Astrocyte of the cerebellum (primary cell): ENCODE data around the gene TMEM219.

Experiments
- DNase-seq: peaks from one replicate; pipeline ENCODE4 v3.0.0-alpha.2; 2011; ENCODE audit warnings: low read depth
- H3K4me3 ChIP-seq: 2 replicates; pipeline ENCODE4 v1.5.1; 2011; ENCODE audit warnings: mild to moderate bottlenecking, low read depth, low read length, moderate library complexity
- CTCF ChIP-seq: IDR thresholded peaks from 2 replicates; pipeline ENCODE4 v1.5.1; 2012; ENCODE audit warnings: low read length, low read depth, moderate library complexity, mild to moderate bottlenecking; ENCODE audit errors: missing control alignments
- in situ Hi-C: cut with HindIII; loops from 2 replicates; pipeline ENCODE4 v1.10.0; 2017; ENCODE audit warnings: low sequenced_read_pairs

The TMEM219 gene

DNA sequence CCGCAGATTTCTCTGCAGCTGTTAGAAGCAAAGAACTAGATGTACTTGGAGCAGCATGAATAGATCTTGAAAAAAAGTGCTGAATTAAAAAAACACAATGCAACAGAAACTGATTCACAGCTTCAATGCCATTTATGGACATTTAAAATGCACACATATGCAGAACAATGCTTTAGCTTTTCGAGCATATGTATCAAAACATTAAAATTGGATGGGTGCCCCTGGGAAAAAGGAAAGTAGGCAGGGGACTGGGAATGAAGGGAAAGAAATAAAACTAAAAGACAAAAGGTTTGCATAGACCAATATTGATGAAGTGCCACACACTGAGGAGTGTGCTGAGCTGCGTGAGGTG is 40.9 kb upstream of the TMEM219 start:
- in situ Hi-C loops = no loop called here
- TF ChIP-seq CTCF = no peak
- no peak overlapping the region for H3K4me3 ChIP-seq
- no peak for DNase-seq

DNA sequence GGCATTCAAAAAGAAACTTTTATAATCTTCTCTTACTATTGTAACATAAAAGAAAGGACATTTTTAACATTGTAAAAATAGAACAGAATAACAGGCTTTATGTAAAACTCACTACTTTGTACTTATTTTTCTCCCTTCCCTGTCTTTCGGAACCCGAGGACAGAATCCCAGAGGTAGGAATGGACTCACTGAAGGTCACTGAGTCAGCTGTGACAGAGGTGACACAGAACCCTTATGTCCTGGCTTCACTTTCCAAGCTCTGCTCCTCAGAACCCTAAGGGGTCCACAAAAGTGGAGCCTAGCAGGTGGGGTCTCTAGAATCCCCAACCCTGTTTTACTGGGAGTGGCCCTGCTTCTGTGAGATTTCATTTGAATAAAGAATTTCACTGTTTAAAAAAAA is 39.6 kb upstream of the TMEM219 start:
- no peak for DNase-seq
- in situ Hi-C loops = no loop called here
- TF ChIP-seq CTCF = no peak
- H3K4me3 ChIP-seq = no peak overlapping the region

GRCh38 chr16:29922986-29923501 is 38.8 kb upstream of the TMEM219 start:
- no peak overlapping the region for H3K4me3 ChIP-seq
- DNase-seq = no peak
- no peak for TF ChIP-seq CTCF
- in situ Hi-C loops = no loop called here

GRCh38 chr16:29925105-29925756 is 36.6 kb upstream of the TMEM219 start:
- no peak for TF ChIP-seq CTCF
- in situ Hi-C loops = no loop called here
- no peak for DNase-seq
- H3K4me3 ChIP-seq = peak overlapping the region; percentile 73

DNA sequence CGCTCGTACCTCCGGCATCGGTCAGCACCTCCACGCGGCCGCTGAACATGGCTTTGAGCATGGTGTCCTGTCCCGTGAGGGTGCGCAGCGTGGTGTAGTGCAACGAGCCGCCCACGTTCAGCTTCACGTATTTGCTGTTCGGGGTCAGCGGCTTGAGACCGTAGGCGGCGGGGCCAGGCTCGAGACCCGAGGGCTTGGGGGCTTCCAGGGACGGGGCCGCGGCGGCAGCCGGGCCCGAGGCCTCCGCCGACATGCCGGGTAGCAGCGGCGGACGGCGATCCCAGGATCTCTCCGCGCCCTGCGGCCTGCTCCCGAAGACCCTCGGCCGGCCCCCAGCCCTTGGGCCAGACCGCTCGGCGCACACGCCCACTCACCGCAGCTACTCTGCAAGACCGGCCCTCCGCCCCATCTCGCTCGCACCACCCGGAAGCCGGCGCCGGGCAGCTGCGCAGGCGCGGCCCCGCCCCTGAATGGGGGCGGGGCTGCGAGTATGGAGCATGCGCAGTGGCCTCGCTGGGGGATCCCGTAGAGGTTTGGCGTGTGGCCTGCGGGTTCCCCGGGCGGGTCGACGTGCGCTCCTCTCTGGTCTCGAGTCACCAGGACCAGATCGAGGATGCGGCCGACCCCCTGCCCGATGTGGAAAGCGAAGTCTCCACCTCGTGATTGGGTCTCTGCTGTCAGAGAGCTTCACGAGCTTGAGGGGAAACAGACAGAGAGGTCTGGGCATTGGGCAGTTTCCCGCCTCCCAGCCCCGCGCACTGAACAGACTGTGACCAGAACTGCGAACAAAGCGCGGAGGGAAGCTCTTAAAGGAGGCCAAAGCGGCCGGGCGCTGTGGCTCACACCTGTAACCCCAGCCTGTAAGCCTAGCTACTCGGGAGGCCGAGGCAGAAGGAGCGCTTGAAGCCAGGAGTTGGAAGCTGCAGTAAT is 35.8 kb upstream of the TMEM219 start, which contains the start of gene KCTD13:
Gene KCTD13 (minus strand): TSS at position 446 of the 930 bp plus-strand sequence. CDS start 193 bp downstream, at position 253.
- H3K4me3 ChIP-seq = peak within 1 kb of the TSS; percentile 73
- no peak for TF ChIP-seq CTCF
- DNase-seq = no peak
- in situ Hi-C loops = no loop called here

- no peak for TF ChIP-seq CTCF
- peak overlapping the region; percentile 73 for H3K4me3 ChIP-seq
- DNase-seq = no peak
- in situ Hi-C loops = no loop called here
Observed at GRCh38 chr16:29926711-29927052, 35.2 kb upstream of the TMEM219 start.
